HCT116 (cell line): ENCODE results near the gene IL17RB.

Experiments
- ATF3 ChIP-seq: IDR thresholded peaks from 2 replicates; pipeline ENCODE4 v1.6.1; 2012
- CTCF ChIP-seq, 3 experiments: fragments of 200-600 bp in 1 of 3; sonication (generic) in 1 of 3; IDR thresholded peaks in 2 of 3; conservative IDR thresholded peaks in 1 of 3; 2 replicates each; pipeline ENCODE4 v1.5.1; 2012 to 2017; ENCODE audit warnings: low read depth in 2 of 3, low read length in 2 of 3, antibody characterized with exemption in 1 of 3, borderline replicate concordance in 1 of 3, control low read depth in 1 of 3, mild to moderate bottlenecking in 1 of 3, mixed read lengths in 1 of 3, mixed run types in 1 of 3, moderate library complexity in 1 of 3; ENCODE audit not compliant: insufficient read depth in 1 of 3
- EZH2 ChIP-seq: fragments of 200-600 bp; sonication (generic); IDR thresholded peaks from 2 replicates; pipeline ENCODE4 v1.6.1; 2017; ENCODE audit warnings: antibody characterized with exemption, mixed run types
- JUND ChIP-seq: IDR thresholded peaks from 2 replicates; pipeline ENCODE4 v1.6.1; 2012
- MAX ChIP-seq: IDR thresholded peaks from 2 replicates; pipeline ENCODE4 v1.6.1; 2012
- POLR2A ChIP-seq: IDR thresholded peaks from 2 replicates; pipeline ENCODE4 v1.7.0; 2011; ENCODE audit warnings: borderline replicate concordance; ENCODE audit not compliant: insufficient read depth, insufficient read length; ENCODE audit errors: extremely low read depth
- RAD21 ChIP-seq: IDR thresholded peaks from 2 replicates; pipeline ENCODE4 v1.6.1; 2012; ENCODE audit warnings: low read depth, mild to moderate bottlenecking
- REST ChIP-seq: IDR thresholded peaks from 2 replicates; pipeline ENCODE4 v1.6.1; 2012; ENCODE audit warnings: low read depth
- YY1 ChIP-seq: IDR thresholded peaks from 2 replicates; pipeline ENCODE4 v1.6.1; 2011; ENCODE audit warnings: low read length, low read depth, moderate library complexity, mild to moderate bottlenecking; ENCODE audit not compliant: insufficient replicate concordance; ENCODE audit errors: extremely low read depth
- ZFX ChIP-seq: fragments of 450-650 bp; IDR thresholded peaks from 2 replicates; pipeline ENCODE4 v1.6.1; 2017

- TF ChIP-seq CTCF (IDR thresholded peaks at IDR 0.05 in 2 of 3, conservative IDR thresholded peaks at IDR 0.05 in 1 of 3; ENCODE audit: borderline replicate concordance in 1 of 3, insufficient read depth in 1 of 3, low read depth in 2 of 3, low read length in 2 of 3) (no peak), RAD21 (no peak), REST (no peak), POLR2A (no peak), EZH2 (no peak), JUND (no peak), ATF3 (no peak), YY1 (no peak), ZFX (no peak), MAX (no peak)
These were observed 16.8 kb upstream of the IL17RB start for GRCh38 chr3:53829605-53830004.
